HepG2 (cell line): Measurements from ENCODE around the gene PRDM10. TPM values are rescaled to one million over a fixed set of nuclear protein-coding genes. Genes with fewer than 3 reads are reported as not detected.

Experiments used
- FIP1L1 ChIP-seq: fragments of 200-400 bp; formaldehyde crosslinking; IDR thresholded peaks from 2 replicates; pipeline ENCODE4 v1.6.1; 2018; ENCODE audit warnings: low read depth, mild to moderate bottlenecking, low read length, moderate library complexity, borderline replicate concordance; ENCODE audit not compliant: insufficient read depth
- FOXM1 ChIP-seq: sonication (generic); formaldehyde crosslinking; IDR thresholded peaks from 2 replicates; pipeline ENCODE4 v1.5.0; 2020; ENCODE audit warnings: missing genetic modification reagents
- JARID2 ChIP-seq: sonication (generic); formaldehyde crosslinking; IDR thresholded peaks from 2 replicates; pipeline ENCODE4 v1.8.1; 2023; ENCODE audit warnings: missing genetic modification reagents, inconsistent platforms; ENCODE audit not compliant: insufficient replicate concordance
- MAF1 ChIP-seq: sonication (generic); formaldehyde crosslinking; IDR thresholded peaks from 2 replicates; pipeline ENCODE4 v1.5.0; 2020; ENCODE audit warnings: missing genetic modification reagents, borderline replicate concordance
- NFE2L2 ChIP-seq: fragments of 150-350 bp; IDR thresholded peaks from 2 replicates; pipeline ENCODE4 v1.6.1; 2014; ENCODE audit warnings: low read length
- PAF1 ChIP-seq: IDR thresholded peaks from 2 replicates; pipeline ENCODE4 v1.6.1; 2016; ENCODE audit warnings: missing genetic modification reagents, missing compliant biosample characterization
- PCBP1 ChIP-seq: fragments of 200-400 bp; formaldehyde crosslinking; IDR thresholded peaks from 2 replicates; pipeline ENCODE4 v1.6.1; 2017; ENCODE audit warnings: mild to moderate bottlenecking, low read depth, low read length, borderline replicate concordance
- REXO4 ChIP-seq: sonication (generic); formaldehyde crosslinking; IDR thresholded peaks from 2 replicates; pipeline ENCODE4 v1.8.0; 2022; ENCODE audit warnings: missing genetic modification reagents, mild to moderate bottlenecking, borderline replicate concordance
- RORA ChIP-seq: sonication (generic); formaldehyde crosslinking; IDR thresholded peaks from 2 replicates; pipeline ENCODE4 v1.5.0; 2020; ENCODE audit warnings: mild to moderate bottlenecking, missing genetic modification reagents, moderate library complexity
- SETDB1 ChIP-seq: sonication (generic); formaldehyde crosslinking; IDR thresholded peaks from 2 replicates; pipeline ENCODE4 v1.5.1; 2020; ENCODE audit warnings: missing genetic modification reagents, mild to moderate bottlenecking, borderline replicate concordance
- SIX4 ChIP-seq: sonication (generic); formaldehyde crosslinking; IDR thresholded peaks from 2 replicates; pipeline ENCODE4 v1.4.0; 2020; ENCODE audit warnings: missing genetic modification reagents
- ZNF230 ChIP-seq: sonication (generic); formaldehyde crosslinking; IDR thresholded peaks from 2 replicates; pipeline ENCODE4 v1.4.0; 2020; ENCODE audit warnings: mild to moderate bottlenecking, missing genetic modification reagents
- ZNF264 ChIP-seq: sonication (generic); formaldehyde crosslinking; IDR thresholded peaks from 2 replicates; pipeline ENCODE4 v1.4.0; 2020; ENCODE audit warnings: missing genetic modification reagents
- ZNF317 ChIP-seq: sonication (generic); formaldehyde crosslinking; IDR thresholded peaks from 2 replicates; pipeline ENCODE4 v1.5.0; 2020; ENCODE audit warnings: mild to moderate bottlenecking, missing genetic modification reagents
- ZNF354B ChIP-seq: sonication (generic); formaldehyde crosslinking; IDR thresholded peaks from 2 replicates; pipeline ENCODE4 v1.8.0; 2022; ENCODE audit warnings: mild to moderate bottlenecking, missing genetic modification reagents
- ZNF589 ChIP-seq: sonication (generic); formaldehyde crosslinking; conservative IDR thresholded peaks from 2 replicates; pipeline ENCODE4 v1.8.0; 2022; ENCODE audit warnings: mild to moderate bottlenecking, moderate library complexity, missing genetic modification reagents
- ZNF644 ChIP-seq: IDR thresholded peaks from 2 replicates; pipeline ENCODE4 v1.6.1; 2016; ENCODE audit warnings: low read depth
- ZNF709 ChIP-seq: sonication (generic); formaldehyde crosslinking; IDR thresholded peaks from 2 replicates; pipeline ENCODE4 v1.5.0; 2020; ENCODE audit warnings: mild to moderate bottlenecking, missing genetic modification reagents
- ZNF761 ChIP-seq: sonication (generic); formaldehyde crosslinking; conservative IDR thresholded peaks from 2 replicates; pipeline ENCODE4 v1.4.0; 2020; ENCODE audit warnings: mild to moderate bottlenecking, missing genetic modification reagents
- polyA plus RNA-seq, 8 experiments: library from polyadenylated mRNA; depleted of rRNA in 3 of 8; stranded (reverse) in 7 of 8; unstranded in 1 of 8; fragments of >200 nt; fragmentation: Illumina TruSeq in 4 of 8; extraction: Trizol in 4 of 8; gene quantifications; 2 replicates each; pipeline versions ENCODE4 v1.2.1 to v1.2.3, GENCODE V29; 2011 to 2016; ENCODE audit warnings: low read depth in 4 of 8, missing spikeins in 1 of 8, mixed read lengths in 1 of 8; ENCODE audit not compliant: insufficient read depth in 1 of 8
- total RNA-seq, 5 experiments: library from RNA; depleted of rRNA; stranded (reverse); fragments of >200 nt; fragmentation: Illumina TruSeq; extraction: Trizol; gene quantifications; 2 replicates each; pipeline ENCODE4 v1.2.3, GENCODE V29; 2016; ENCODE audit warnings: low read depth in 1 of 5
- TF ChIP-seq, protein P1 (sequence below): sonication (generic); formaldehyde crosslinking; IDR thresholded peaks from 2 replicates; pipeline ENCODE4 v1.8.0; 2022; ENCODE audit warnings: missing genetic modification reagents, mild to moderate bottlenecking, inconsistent platforms, borderline replicate concordance
- TF ChIP-seq, protein P2 (sequence below): IDR thresholded peaks from 2 replicates; pipeline ENCODE4 v1.6.1; 2016; ENCODE audit warnings: missing compliant biosample characterization, missing genetic modification reagents, borderline replicate concordance
- TF ChIP-seq, protein P3 (sequence below): IDR thresholded peaks from 2 replicates; pipeline ENCODE4 v1.6.1; 2016; ENCODE audit warnings: mild to moderate bottlenecking, missing biosample characterization, missing genetic modification reagents
- TF ChIP-seq, protein P4 (sequence below): sonication (generic); formaldehyde crosslinking; IDR thresholded peaks from 2 replicates; pipeline ENCODE4 v1.4.0; 2020; ENCODE audit warnings: missing genetic modification reagents, borderline replicate concordance

PRDM10 gene
- total and polyA plus RNA-seq, 2 of the 13 experiments (the other 11 are each of a cell fraction or from before 2014, with no cell fraction given): 5.7 to 5.8 TPM

DNA sequence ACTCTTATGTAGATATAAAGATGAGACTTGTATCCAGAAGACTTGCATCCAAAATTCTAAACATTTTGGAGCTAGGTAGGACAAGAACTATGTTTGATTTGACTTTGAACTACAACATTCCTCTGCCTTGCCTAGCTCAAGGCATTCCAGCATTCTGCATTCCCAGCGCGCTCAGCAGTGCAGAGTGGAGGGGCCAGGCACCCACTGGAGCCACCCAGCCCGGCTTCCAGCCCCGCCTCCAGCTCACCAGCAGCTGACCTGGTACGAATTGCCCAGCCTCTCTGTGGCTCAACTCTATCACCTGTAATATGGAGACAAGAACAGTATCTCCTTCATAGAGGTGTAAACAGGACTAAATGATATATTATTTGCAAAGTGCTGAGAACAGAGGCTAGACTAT, 28.8 kb downstream of the PRDM10 start (continued):
- TF ChIP-seq FIP1L1: no peak
- no peak for TF ChIP-seq NFE2L2
- no peak for TF ChIP-seq ZNF709 (CRISPR knock-in tag)
- peak; percentile 68; the same call in 1 of the 2 replicates for TF ChIP-seq ZNF644 (CRISPR knock-in tag)
- TF ChIP-seq, protein P1, sequence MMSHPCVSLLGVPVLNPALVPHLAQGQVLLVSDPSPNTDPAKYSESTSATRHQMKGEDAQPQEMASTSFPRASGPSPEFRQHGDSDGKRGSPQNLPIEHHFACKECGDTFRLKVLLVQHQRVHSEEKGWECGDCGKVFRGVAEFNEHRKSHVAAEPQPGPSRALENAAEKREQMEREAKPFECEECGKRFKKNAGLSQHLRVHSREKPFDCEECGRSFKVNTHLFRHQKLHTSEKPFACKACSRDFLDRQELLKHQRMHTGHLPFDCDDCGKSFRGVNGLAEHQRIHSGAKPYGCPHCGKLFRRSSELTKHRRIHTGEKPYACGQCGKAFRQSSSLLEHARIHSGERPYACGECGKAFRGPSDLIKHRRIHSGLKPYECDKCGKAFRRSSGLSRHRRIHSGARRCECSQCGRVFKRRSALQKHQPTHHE (CRISPR knock-in tag): no peak
- TF ChIP-seq SIX4: no peak
- TF ChIP-seq ZNF354B (CRISPR knock-in tag): no peak
- no peak for TF ChIP-seq MAF1 (CRISPR knock-in tag)
- TF ChIP-seq JARID2 (CRISPR knock-in tag): no peak
- no peak for TF ChIP-seq ZNF230 (CRISPR knock-in tag)
- TF ChIP-seq REXO4: no peak
- TF ChIP-seq, protein P2, sequence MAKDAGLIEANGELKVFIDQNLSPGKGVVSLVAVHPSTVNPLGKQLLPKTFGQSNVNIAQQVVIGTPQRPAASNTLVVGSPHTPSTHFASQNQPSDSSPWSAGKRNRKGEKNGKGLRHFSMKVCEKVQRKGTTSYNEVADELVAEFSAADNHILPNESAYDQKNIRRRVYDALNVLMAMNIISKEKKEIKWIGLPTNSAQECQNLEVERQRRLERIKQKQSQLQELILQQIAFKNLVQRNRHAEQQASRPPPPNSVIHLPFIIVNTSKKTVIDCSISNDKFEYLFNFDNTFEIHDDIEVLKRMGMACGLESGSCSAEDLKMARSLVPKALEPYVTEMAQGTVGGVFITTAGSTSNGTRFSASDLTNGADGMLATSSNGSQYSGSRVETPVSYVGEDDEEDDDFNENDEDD: no peak
- no peak for TF ChIP-seq ZNF317 (CRISPR knock-in tag)
- no peak for TF ChIP-seq RORA (CRISPR knock-in tag)
- no peak for TF ChIP-seq FOXM1 (CRISPR knock-in tag)
- TF ChIP-seq, protein P3, sequence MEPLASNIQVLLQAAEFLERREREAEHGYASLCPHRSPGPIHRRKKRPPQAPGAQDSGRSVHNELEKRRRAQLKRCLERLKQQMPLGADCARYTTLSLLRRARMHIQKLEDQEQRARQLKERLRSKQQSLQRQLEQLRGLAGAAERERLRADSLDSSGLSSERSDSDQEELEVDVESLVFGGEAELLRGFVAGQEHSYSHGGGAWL (CRISPR knock-in tag): no peak
- TF ChIP-seq SETDB1 (CRISPR knock-in tag): no peak
- TF ChIP-seq PCBP1: no peak
- TF ChIP-seq ZNF761 (CRISPR knock-in tag): no peak
- no peak for TF ChIP-seq ZNF264 (CRISPR knock-in tag)
- no peak for TF ChIP-seq ZNF589 (CRISPR knock-in tag)
- TF ChIP-seq PAF1 (CRISPR knock-in tag): no peak
- TF ChIP-seq, protein P4, sequence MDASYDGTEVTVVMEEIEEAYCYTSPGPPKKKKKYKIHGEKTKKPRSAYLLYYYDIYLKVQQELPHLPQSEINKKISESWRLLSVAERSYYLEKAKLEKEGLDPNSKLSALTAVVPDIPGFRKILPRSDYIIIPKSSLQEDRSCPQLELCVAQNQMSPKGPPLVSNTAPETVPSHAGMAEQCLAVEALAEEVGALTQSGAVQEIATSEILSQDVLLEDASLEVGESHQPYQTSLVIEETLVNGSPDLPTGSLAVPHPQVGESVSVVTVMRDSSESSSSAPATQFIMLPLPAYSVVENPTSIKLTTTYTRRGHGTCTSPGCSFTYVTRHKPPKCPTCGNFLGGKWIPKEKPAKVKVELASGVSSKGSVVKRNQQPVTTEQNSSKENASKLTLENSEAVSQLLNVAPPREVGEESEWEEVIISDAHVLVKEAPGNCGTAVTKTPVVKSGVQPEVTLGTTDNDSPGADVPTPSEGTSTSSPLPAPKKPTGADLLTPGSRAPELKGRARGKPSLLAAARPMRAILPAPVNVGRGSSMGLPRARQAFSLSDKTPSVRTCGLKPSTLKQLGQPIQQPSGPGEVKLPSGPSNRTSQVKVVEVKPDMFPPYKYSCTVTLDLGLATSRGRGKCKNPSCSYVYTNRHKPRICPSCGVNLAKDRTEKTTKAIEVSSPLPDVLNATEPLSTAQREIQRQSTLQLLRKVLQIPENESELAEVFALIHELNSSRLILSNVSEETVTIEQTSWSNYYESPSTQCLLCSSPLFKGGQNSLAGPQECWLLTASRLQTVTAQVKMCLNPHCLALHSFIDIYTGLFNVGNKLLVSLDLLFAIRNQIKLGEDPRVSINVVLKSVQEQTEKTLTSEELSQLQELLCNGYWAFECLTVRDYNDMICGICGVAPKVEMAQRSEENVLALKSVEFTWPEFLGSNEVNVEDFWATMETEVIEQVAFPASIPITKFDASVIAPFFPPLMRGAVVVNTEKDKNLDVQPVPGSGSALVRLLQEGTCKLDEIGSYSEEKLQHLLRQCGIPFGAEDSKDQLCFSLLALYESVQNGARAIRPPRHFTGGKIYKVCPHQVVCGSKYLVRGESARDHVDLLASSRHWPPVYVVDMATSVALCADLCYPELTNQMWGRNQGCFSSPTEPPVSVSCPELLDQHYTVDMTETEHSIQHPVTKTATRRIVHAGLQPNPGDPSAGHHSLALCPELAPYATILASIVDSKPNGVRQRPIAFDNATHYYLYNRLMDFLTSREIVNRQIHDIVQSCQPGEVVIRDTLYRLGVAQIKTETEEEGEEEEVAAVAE (CRISPR knock-in tag): no peak
